Measurements from ENCODE around the gene SLPI. TPM values are rescaled to one million over a fixed set of nuclear protein-coding genes. Genes with fewer than 3 reads are reported as not detected.

The SLPI gene
- total and polyA plus RNA-seq, 11 donors: 0.37 to 187 (median 1.5) TPM; not detected in 2

DNA sequence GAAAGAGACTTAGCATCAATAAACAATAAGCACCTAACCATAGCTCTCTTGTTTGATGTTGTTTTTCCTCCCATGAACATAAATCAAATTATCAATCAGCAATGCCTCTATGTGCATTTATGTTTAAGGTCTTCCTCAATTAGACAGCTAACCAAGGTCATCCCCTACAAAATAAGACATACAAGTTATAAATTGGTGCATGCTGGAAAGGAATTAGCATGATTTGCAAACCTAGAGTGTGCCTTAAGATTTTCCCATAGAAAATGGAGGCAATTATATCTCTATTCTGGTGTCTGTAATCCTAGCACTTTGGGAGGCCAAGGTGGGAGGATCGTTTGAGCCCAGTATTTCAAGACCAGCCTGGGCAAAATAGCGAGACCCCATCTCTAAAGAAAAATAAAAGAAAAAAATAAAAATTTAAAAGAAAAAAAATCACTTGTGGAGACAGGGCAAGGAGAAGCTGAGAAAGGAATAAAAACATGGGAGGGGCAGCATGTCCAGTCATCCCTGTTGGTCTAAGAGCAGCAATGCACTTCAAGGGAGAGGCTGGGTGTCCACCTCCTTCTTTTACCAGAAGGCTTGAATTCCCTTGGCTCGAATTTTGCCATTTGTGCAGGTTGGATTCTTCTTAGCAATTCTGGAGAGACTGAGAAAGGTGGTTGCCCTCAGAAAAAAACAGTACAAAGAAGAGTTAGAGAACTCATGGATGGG lies 9.3 kb upstream of the SLPI start:
- Histone ChIP-seq H3K27me3 (peaks cover 0 to 16% (median 0%) of the 10 kb centered on the region in 9 donors), H3K9me3 (no peaks in the 10 kb centered on the region), H3K4me3 (no peak overlapping the region), H3K27ac (no peak overlapping the region), H3K4me1 (no peaks in the 10 kb centered on the region), H3K36me3 (no peaks in the 10 kb centered on the region)
- DNase-seq (no peak), ATAC-seq (no peak)
- 70 to 80% (median 73%) methylated on average over 3 of the region's 3 CpGs for WGBS, 4 donors
- intact Hi-C loops (cut with DNase I): no loop called here
- TF ChIP-seq, protein P1, sequence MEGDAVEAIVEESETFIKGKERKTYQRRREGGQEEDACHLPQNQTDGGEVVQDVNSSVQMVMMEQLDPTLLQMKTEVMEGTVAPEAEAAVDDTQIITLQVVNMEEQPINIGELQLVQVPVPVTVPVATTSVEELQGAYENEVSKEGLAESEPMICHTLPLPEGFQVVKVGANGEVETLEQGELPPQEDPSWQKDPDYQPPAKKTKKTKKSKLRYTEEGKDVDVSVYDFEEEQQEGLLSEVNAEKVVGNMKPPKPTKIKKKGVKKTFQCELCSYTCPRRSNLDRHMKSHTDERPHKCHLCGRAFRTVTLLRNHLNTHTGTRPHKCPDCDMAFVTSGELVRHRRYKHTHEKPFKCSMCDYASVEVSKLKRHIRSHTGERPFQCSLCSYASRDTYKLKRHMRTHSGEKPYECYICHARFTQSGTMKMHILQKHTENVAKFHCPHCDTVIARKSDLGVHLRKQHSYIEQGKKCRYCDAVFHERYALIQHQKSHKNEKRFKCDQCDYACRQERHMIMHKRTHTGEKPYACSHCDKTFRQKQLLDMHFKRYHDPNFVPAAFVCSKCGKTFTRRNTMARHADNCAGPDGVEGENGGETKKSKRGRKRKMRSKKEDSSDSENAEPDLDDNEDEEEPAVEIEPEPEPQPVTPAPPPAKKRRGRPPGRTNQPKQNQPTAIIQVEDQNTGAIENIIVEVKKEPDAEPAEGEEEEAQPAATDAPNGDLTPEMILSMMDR (IDR thresholded peaks at IDR 0.05): no peak
- no peak for TF ChIP-seq POLR2A (IDR thresholded peaks at IDR 0.05)

DNA sequence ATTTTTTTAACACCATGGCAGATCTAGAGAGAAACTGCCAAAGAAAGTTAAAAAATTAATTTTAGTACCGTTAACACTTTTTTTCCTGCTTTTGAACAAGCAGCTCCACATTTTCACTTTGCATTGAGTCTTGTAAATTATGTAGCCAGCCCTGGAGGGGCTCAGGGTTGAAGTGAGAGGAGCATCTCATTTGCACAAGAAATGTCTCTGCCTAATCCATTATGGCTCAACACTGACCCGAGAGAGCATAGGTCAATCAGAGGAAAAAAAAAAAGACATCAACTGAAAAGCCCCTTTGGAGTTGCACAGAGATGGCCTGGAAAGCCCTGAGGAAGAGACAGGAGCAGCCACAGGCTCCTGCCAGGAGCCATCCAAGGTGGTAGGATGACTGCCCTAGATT lies 4.3 kb upstream of the SLPI start:
- no peak overlapping the region for H3K27ac ChIP-seq
- peaks cover 0 to 16% (median 0%) of the 10 kb centered on the region in 12 donors for H3K4me1 ChIP-seq
- no peak for TF ChIP-seq POLR2A (IDR thresholded peaks at IDR 0.05)
- TF ChIP-seq, protein P1 (IDR thresholded peaks at IDR 0.05): no peak
- WGBS, 4 donors: 41 to 50% (median 47%) methylated on average over 2 of the region's 2 CpGs
- H3K36me3 ChIP-seq: no peaks in the 10 kb centered on the region
- H3K27me3 ChIP-seq: peaks cover 0 to 17% (median 0%) of the 10 kb centered on the region in 9 donors
- intact Hi-C loops (cut with DNase I): loop anchor here in 1 of 10 donors (10.0 kb wide), 1 partner anchor 64 kb away; no protein-coding TSS in a partner anchor
- ATAC-seq (no peak), DNase-seq (no peak)
- no peak overlapping the region for H3K4me3 ChIP-seq
- H3K9me3 ChIP-seq: no peaks in the 10 kb centered on the region

DNA sequence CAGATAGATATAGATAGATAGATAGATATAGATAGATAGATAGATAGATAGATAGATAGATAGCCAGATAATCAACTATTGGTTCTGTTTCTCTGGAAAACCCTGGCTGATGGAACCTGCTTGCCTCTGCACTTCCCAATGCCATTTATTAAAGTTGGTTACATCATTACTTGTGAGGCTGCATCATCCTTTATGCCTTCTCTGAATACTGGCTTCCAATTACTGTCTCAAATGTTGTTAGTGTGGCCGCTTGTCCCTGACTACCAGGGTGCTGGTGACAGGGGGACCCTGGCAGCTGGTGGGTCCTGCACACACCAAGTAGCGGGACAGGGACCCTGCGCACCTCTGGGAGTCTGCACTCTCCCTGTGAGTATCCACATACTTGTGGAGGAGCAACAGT lies 3.9 kb upstream of the SLPI start:
- Histone ChIP-seq H3K4me3 (no peak overlapping the region), H3K27me3 (peaks cover 0 to 21% (median 0%) of the 10 kb centered on the region in 9 donors), H3K9me3 (no peaks in the 10 kb centered on the region), H3K27ac (no peak overlapping the region), H3K36me3 (no peaks in the 10 kb centered on the region), H3K4me1 (peaks cover 0 to 16% (median 0%) of the 10 kb centered on the region in 12 donors)
- DNase-seq (no peak), ATAC-seq (no peak)
- 89 to 96% (median 92%) methylated on average over 3 of the region's 3 CpGs for WGBS, 4 donors
- no peak for TF ChIP-seq POLR2A (IDR thresholded peaks at IDR 0.05)
- TF ChIP-seq, protein P1 (IDR thresholded peaks at IDR 0.05): no peak
- intact Hi-C loops (cut with DNase I): loop anchor here in 1 of 10 donors (10.0 kb wide), 1 partner anchor 63 kb away; no protein-coding TSS in a partner anchor

DNA sequence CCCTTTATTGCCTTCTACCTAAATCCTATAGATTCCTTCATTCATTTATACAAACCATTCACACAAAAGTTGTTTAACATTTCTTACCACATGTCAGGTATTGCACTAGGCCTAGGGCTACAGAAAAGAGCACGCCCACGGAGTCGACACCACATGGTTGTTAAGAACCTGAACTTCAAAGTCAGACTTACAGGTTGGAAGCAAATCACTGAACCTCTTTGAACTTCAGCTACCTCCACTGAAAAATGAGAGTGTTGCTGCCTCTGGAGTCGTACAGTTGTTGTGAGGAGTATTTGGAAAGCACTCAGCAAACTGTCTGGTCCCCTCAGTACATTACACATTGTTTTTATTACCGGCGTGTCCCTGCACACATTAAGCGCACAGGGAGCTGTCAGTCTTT lies 3.3 kb upstream of the SLPI start:
- DNase-seq (no peak), ATAC-seq (no peak)
- no peak overlapping the region for H3K4me3 ChIP-seq
- H3K36me3 ChIP-seq: no peaks in the 10 kb centered on the region
- TF ChIP-seq POLR2A (IDR thresholded peaks at IDR 0.05): no peak
- TF ChIP-seq, protein P1 (IDR thresholded peaks at IDR 0.05): no peak
- intact Hi-C loops (cut with DNase I): loop anchor here in 1 of 10 donors (10.0 kb wide), 1 partner anchor 63 kb away; no protein-coding TSS in a partner anchor
- WGBS, 4 donors: 82 to 89% (median 86%) methylated on average over 7 of the region's 7 CpGs
- H3K27me3 ChIP-seq: peaks cover 0 to 22% (median 0%) of the 10 kb centered on the region in 9 donors
- H3K4me1 ChIP-seq: peaks cover 0 to 16% (median 0%) of the 10 kb centered on the region in 12 donors
- no peak overlapping the region for H3K27ac ChIP-seq
- H3K9me3 ChIP-seq: no peaks in the 10 kb centered on the region

Measured in heart left ventricle (tissue), 16 donors.